DND-41 (cell line): ENCODE data around the gene MGAT5.

Experiments used
- ATAC-seq: fragments of 200-7000 bp; cut with Tn5 transposase; 3 replicates; pipeline ENCODE4 v1.9.1; 2021; ENCODE audit warnings: low read depth; ENCODE audit not compliant: insufficient read depth
- DNase-seq: peaks from one replicate; pipeline ENCODE4 v3.0.0-alpha.2; 2020
- H2AFZ ChIP-seq: 2 replicates; pipeline ENCODE4 v1.6.0; 2012; ENCODE audit warnings: low read depth, low read length
- H3K27ac ChIP-seq: 2 replicates; pipeline ENCODE4 v1.5.1; 2012; ENCODE audit warnings: low read length, inconsistent platforms
- H3K27me3 ChIP-seq: fragments of 200-600 bp; sonication (generic); 2 replicates; pipeline ENCODE4 v1.6.0; 2012; ENCODE audit warnings: low read length, mild to moderate bottlenecking, inconsistent platforms; ENCODE audit not compliant: insufficient read depth, poor library complexity
- H3K36me3 ChIP-seq: 2 replicates; pipeline ENCODE4 v1.5.1; 2012; ENCODE audit warnings: low read length, inconsistent platforms; ENCODE audit not compliant: insufficient read depth
- H3K4me1 ChIP-seq: 2 replicates; pipeline ENCODE4 v1.5.1; 2012; ENCODE audit warnings: mild to moderate bottlenecking, low read length; ENCODE audit not compliant: insufficient read depth
- H3K4me2 ChIP-seq: 2 replicates; pipeline ENCODE4 v1.6.0; 2012; ENCODE audit warnings: mild to moderate bottlenecking, moderate library complexity, low read length, inconsistent platforms; ENCODE audit not compliant: insufficient read depth
- H3K4me3 ChIP-seq, 2 experiments: fragments of 200-600 bp in 1 of 2; shearing (Covaris generic) in 1 of 2; 2 replicates each; pipeline ENCODE4 v1.5.1; 2012 to 2016; ENCODE audit warnings: inconsistent platforms in 2 of 2, low read length in 2 of 2, mild to moderate bottlenecking in 2 of 2, low read depth in 1 of 2, moderate library complexity in 1 of 2
- H3K79me2 ChIP-seq: 2 replicates; pipeline ENCODE4 v1.6.0; 2012; ENCODE audit warnings: low read length, inconsistent platforms; ENCODE audit not compliant: insufficient read depth
- H3K9ac ChIP-seq: 2 replicates; pipeline ENCODE4 v1.6.0; 2012; ENCODE audit warnings: low read depth, mild to moderate bottlenecking, inconsistent platforms, low read length, moderate library complexity
- H3K9me3 ChIP-seq: 2 replicates; pipeline ENCODE4 v1.5.1; 2012; ENCODE audit warnings: low read length, moderate library complexity, mild to moderate bottlenecking, inconsistent platforms; ENCODE audit not compliant: insufficient read depth, severe bottlenecking
- H4K20me1 ChIP-seq: 2 replicates; pipeline ENCODE4 v1.6.0; 2012; ENCODE audit warnings: low read length; ENCODE audit not compliant: insufficient read depth
- CTCF ChIP-seq: IDR thresholded peaks from 2 replicates; pipeline ENCODE4 v1.5.1; 2012; ENCODE audit warnings: borderline replicate concordance, low read length, moderate library complexity, mild to moderate bottlenecking; ENCODE audit not compliant: poor library complexity, severe bottlenecking; ENCODE audit errors: extremely low read depth
- EZH2 ChIP-seq: IDR thresholded peaks from 3 replicates; pipeline ENCODE4 v1.6.1; 2012; ENCODE audit warnings: borderline replicate concordance, low read depth, mild to moderate bottlenecking, moderate library complexity, low read length, inconsistent platforms; ENCODE audit not compliant: severe bottlenecking

The MGAT5 gene

GRCh38 chr2:134248913-134249312, 5.0 kb upstream of the MGAT5 start:
- H3K4me1 ChIP-seq = peaks cover 29% of the 10 kb centered on the region
- ATAC-seq = no peak
- no peaks in the 10 kb centered on the region for H3K27me3 ChIP-seq
- TF ChIP-seq CTCF = no peak
- no peak for TF ChIP-seq EZH2
- H3K36me3 ChIP-seq = peaks cover 11% of the 10 kb centered on the region; the same call in 1 of the 2 replicates
- H3K9me3 ChIP-seq = no peaks in the 10 kb centered on the region
- no peak overlapping the region for H3K4me2 ChIP-seq
- no peak for DNase-seq
- peaks cover 41% of the 10 kb centered on the region; the same call in 1 of the 2 replicates for H4K20me1 ChIP-seq
- H3K79me2 ChIP-seq = peaks cover 81% of the 10 kb centered on the region
- no peak overlapping the region for H3K4me3 ChIP-seq
- no peak overlapping the region for H3K27ac ChIP-seq
- H3K9ac ChIP-seq = no peak overlapping the region
- no peak overlapping the region for H2AFZ ChIP-seq

- ATAC-seq (no peak), DNase-seq (no peak)
- TF ChIP-seq EZH2 = no peak
- TF ChIP-seq CTCF = no peak
- Histone ChIP-seq H3K4me1 (peaks cover 22% of the 10 kb centered on the region), H3K9ac (no peak overlapping the region), H3K79me2 (peaks cover 81% of the 10 kb centered on the region), H3K27me3 (no peaks in the 10 kb centered on the region), H4K20me1 (peaks cover 36% of the 10 kb centered on the region; the same call in 1 of the 2 replicates), H3K4me3 (no peak overlapping the region), H2AFZ (no peak overlapping the region), H3K27ac (no peak overlapping the region), H3K4me2 (no peak overlapping the region), H3K9me3 (no peaks in the 10 kb centered on the region), H3K36me3 (peaks cover 19% of the 10 kb centered on the region)
Measured at GRCh38 chr2:134249755-134250154, 4.1 kb upstream of the MGAT5 start.

- 0 out of 3 replicates have a peak, but pooled peaks have one; percentile 25 for ATAC-seq
- Histone ChIP-seq H3K9ac (no peak overlapping the region), H2AFZ (no peak overlapping the region), H3K4me1 (peaks cover 16% of the 10 kb centered on the region), H3K4me3 (no peak overlapping the region), H3K9me3 (no peaks in the 10 kb centered on the region), H3K36me3 (peaks cover 25% of the 10 kb centered on the region), H3K79me2 (peaks cover 78% of the 10 kb centered on the region), H3K4me2 (no peak overlapping the region), H3K27me3 (no peaks in the 10 kb centered on the region), H4K20me1 (peaks cover 33% of the 10 kb centered on the region; the same call in 1 of the 2 replicates), H3K27ac (no peak overlapping the region)
- TF ChIP-seq EZH2 (no peak), CTCF (no peak)
- no peak for DNase-seq
Measured at GRCh38 chr2:134250840-134251461, 2.9 kb upstream of the MGAT5 start.
